Measurements from ENCODE around the gene BTBD9. TPM values are rescaled to one million over a fixed set of nuclear protein-coding genes. Genes with fewer than 3 reads are reported as not detected.

Gene BTBD9
- total and polyA plus RNA-seq, 9 of the 15 experiments (the other 6 are each of a cell fraction or from before 2014, with no cell fraction given): 0.08 to 1.6 (median 0.58) TPM

- TF ChIP-seq CREB3L1 (IDR thresholded peaks at IDR 0.05; ENCODE audit: borderline replicate concordance, low read depth) (no peak), ZNF175 (CRISPR knock-in tag; IDR thresholded peaks at IDR 0.05; ENCODE audit: low read depth) (peak; percentile 67; the same call in 1 of the 2 replicates), POLR2AphosphoS2 (IDR thresholded peaks at IDR 0.05; ENCODE audit: low read length) (no peak), ATF4 (CRISPR knock-in tag; IDR thresholded peaks at IDR 0.05) (peak; percentile 69), NR2C2 (CRISPR knock-in tag; IDR thresholded peaks at IDR 0.05) (no peak), NR2C2 (tag; IDR thresholded peaks at IDR 0.05) (0 out of 2 replicates have a peak, but pooled peaks have one; percentile 30), ZNF408 (CRISPR knock-in tag; IDR thresholded peaks at IDR 0.05; ENCODE audit: low read depth) (no peak), MYNN (IDR thresholded peaks at IDR 0.05) (no peak), MYNN (CRISPR knock-in tag; IDR thresholded peaks at IDR 0.05) (no peak), NR2F6 (CRISPR knock-in tag; IDR thresholded peaks at IDR 0.05) (no peak), EWSR1 (IDR thresholded peaks at IDR 0.05; ENCODE audit: borderline replicate concordance, low read depth, partially characterized antibody) (no peak), CBFA2T2 (conservative IDR thresholded peaks at IDR 0.05) (no peak)
Observed at GRCh38 chr6:38631186-38631783, 8.4 kb downstream of the BTBD9 start (continued).
